Mucosa of stomach (tissue), 1 donor: Measurements from ENCODE around the gene IGFBP5.

ENCODE experiments used
- H3K27me3 ChIP-seq: one replicate; pipeline ENCODE4 v1.7.0; 2013; ENCODE audit warnings: mild to moderate bottlenecking, low read length; ENCODE audit not compliant: control insufficient read depth, insufficient read depth
- H3K36me3 ChIP-seq: one replicate; pipeline ENCODE4 v1.7.0; 2013; ENCODE audit warnings: low read length; ENCODE audit not compliant: control insufficient read depth, insufficient read depth
- H3K4me1 ChIP-seq: one replicate; pipeline ENCODE4 v1.7.0; 2013; ENCODE audit warnings: mild to moderate bottlenecking, low read length; ENCODE audit not compliant: control insufficient read depth, insufficient read depth
- H3K4me3 ChIP-seq: one replicate; pipeline ENCODE4 v1.7.0; 2013; ENCODE audit warnings: low read length
- H3K9ac ChIP-seq: one replicate; pipeline ENCODE4 v1.7.0; 2013; ENCODE audit warnings: mild to moderate bottlenecking, low read length, moderate library complexity
- H3K9me3 ChIP-seq: one replicate; pipeline ENCODE4 v1.7.0; 2013; ENCODE audit warnings: mild to moderate bottlenecking, low read length, moderate library complexity; ENCODE audit not compliant: control insufficient read depth
- donor health status: Pancreatic carcinoma.

The IGFBP5 gene

GRCh38 chr2:216731465-216731864 lies 36.1 kb upstream of the IGFBP5 start:
- Histone ChIP-seq H3K27me3 (no peaks in the 10 kb centered on the region), H3K36me3 (no peaks in the 10 kb centered on the region), H3K9ac (no peak overlapping the region)

GRCh38 chr2:216730871-216731270 lies 35.5 kb upstream of the IGFBP5 start:
- Histone ChIP-seq H3K4me1 (no peaks in the 10 kb centered on the region), H3K9ac (no peak overlapping the region), H3K9me3 (no peaks in the 10 kb centered on the region), H3K4me3 (no peak overlapping the region), H3K27me3 (no peaks in the 10 kb centered on the region), H3K36me3 (no peaks in the 10 kb centered on the region)

More at GRCh38 chr2:216731465-216731864, 36.1 kb upstream of the IGFBP5 start:
- H3K4me1 ChIP-seq = no peaks in the 10 kb centered on the region
- no peak overlapping the region for H3K4me3 ChIP-seq
- H3K9me3 ChIP-seq = no peaks in the 10 kb centered on the region

- no peaks in the 10 kb centered on the region for H3K36me3 ChIP-seq
- H3K9ac ChIP-seq = no peak overlapping the region
- no peak overlapping the region for H3K4me3 ChIP-seq
- H3K9me3 ChIP-seq = no peaks in the 10 kb centered on the region
- H3K27me3 ChIP-seq = no peaks in the 10 kb centered on the region
- H3K4me1 ChIP-seq = no peaks in the 10 kb centered on the region
Measured at GRCh38 chr2:216727346-216728122, 32.2 kb upstream of the IGFBP5 start.

GRCh38 chr2:216724190-216724589 lies 28.8 kb upstream of the IGFBP5 start:
- Histone ChIP-seq H3K36me3 (no peaks in the 10 kb centered on the region), H3K4me1 (no peaks in the 10 kb centered on the region), H3K4me3 (no peak overlapping the region), H3K9ac (no peak overlapping the region), H3K27me3 (no peaks in the 10 kb centered on the region), H3K9me3 (no peaks in the 10 kb centered on the region)

- no peaks in the 10 kb centered on the region for H3K9me3 ChIP-seq
- no peaks in the 10 kb centered on the region for H3K4me1 ChIP-seq
- H3K27me3 ChIP-seq = no peaks in the 10 kb centered on the region
- H3K36me3 ChIP-seq = no peaks in the 10 kb centered on the region
- H3K9ac ChIP-seq = no peak overlapping the region
- H3K4me3 ChIP-seq = no peak overlapping the region
Measured at GRCh38 chr2:216721141-216721540, 25.8 kb upstream of the IGFBP5 start.

- Histone ChIP-seq H3K27me3 (no peaks in the 10 kb centered on the region), H3K4me3 (no peak overlapping the region), H3K9me3 (no peaks in the 10 kb centered on the region), H3K36me3 (no peaks in the 10 kb centered on the region), H3K4me1 (no peaks in the 10 kb centered on the region), H3K9ac (no peak overlapping the region)
Measured at GRCh38 chr2:216720722-216721121, 25.4 kb upstream of the IGFBP5 start.

- H3K4me3 ChIP-seq = no peak overlapping the region
- H3K4me1 ChIP-seq = no peaks in the 10 kb centered on the region
- no peaks in the 10 kb centered on the region for H3K36me3 ChIP-seq
- H3K27me3 ChIP-seq = no peaks in the 10 kb centered on the region
- no peaks in the 10 kb centered on the region for H3K9me3 ChIP-seq
- no peak overlapping the region for H3K9ac ChIP-seq
Measured at GRCh38 chr2:216717907-216718615, 22.7 kb upstream of the IGFBP5 start.

GRCh38 chr2:216717491-216717901 lies 22.1 kb upstream of the IGFBP5 start:
- Histone ChIP-seq H3K4me3 (no peak overlapping the region), H3K36me3 (no peaks in the 10 kb centered on the region), H3K27me3 (peaks cover 2% of the 10 kb centered on the region), H3K4me1 (no peaks in the 10 kb centered on the region), H3K9me3 (no peaks in the 10 kb centered on the region), H3K9ac (no peak overlapping the region)

GRCh38 chr2:216716109-216716508 lies 20.8 kb upstream of the IGFBP5 start:
- H3K9me3 ChIP-seq = no peaks in the 10 kb centered on the region
- no peaks in the 10 kb centered on the region for H3K36me3 ChIP-seq
- H3K4me3 ChIP-seq = no peak overlapping the region
- H3K9ac ChIP-seq = no peak overlapping the region
- no peaks in the 10 kb centered on the region for H3K4me1 ChIP-seq
- peaks cover 2% of the 10 kb centered on the region for H3K27me3 ChIP-seq

GRCh38 chr2:216715402-216715974 lies 20.1 kb upstream of the IGFBP5 start:
- Histone ChIP-seq H3K4me1 (no peaks in the 10 kb centered on the region), H3K4me3 (no peak overlapping the region), H3K27me3 (peaks cover 2% of the 10 kb centered on the region), H3K9ac (no peak overlapping the region), H3K9me3 (no peaks in the 10 kb centered on the region), H3K36me3 (no peaks in the 10 kb centered on the region)

GRCh38 chr2:216714376-216714775 lies 19.0 kb upstream of the IGFBP5 start:
- no peak overlapping the region for H3K9ac ChIP-seq
- no peaks in the 10 kb centered on the region for H3K4me1 ChIP-seq
- H3K9me3 ChIP-seq = no peaks in the 10 kb centered on the region
- H3K36me3 ChIP-seq = no peaks in the 10 kb centered on the region
- H3K27me3 ChIP-seq = peaks cover 2% of the 10 kb centered on the region
- no peak overlapping the region for H3K4me3 ChIP-seq

GRCh38 chr2:216713691-216714336 lies 18.5 kb upstream of the IGFBP5 start:
- Histone ChIP-seq H3K27me3 (peaks cover 2% of the 10 kb centered on the region), H3K9ac (no peak overlapping the region), H3K4me3 (no peak overlapping the region), H3K9me3 (no peaks in the 10 kb centered on the region), H3K36me3 (no peaks in the 10 kb centered on the region), H3K4me1 (no peaks in the 10 kb centered on the region)
